Large intestine (tissue), 3 donors: ENCODE measurements around the gene TOP3A. TPM values are rescaled to one million over a fixed set of nuclear protein-coding genes. Genes with fewer than 3 reads are reported as not detected.

ENCODE experiments used
- DNase-seq, 2 donors: peaks; one replicate each; pipeline versions ENCODE4 v3.0.0 to v3.0.0-alpha.2; 2013
- H3K27ac ChIP-seq: one replicate; pipeline ENCODE4 v1.5.1; 2013; ENCODE audit warnings: low read length
- H3K27me3 ChIP-seq: 2 replicates; pipeline ENCODE4 v1.6.1; 2013; ENCODE audit warnings: low read length; ENCODE audit not compliant: control insufficient read depth, insufficient read depth
- H3K36me3 ChIP-seq: 2 replicates; pipeline ENCODE4 v1.6.1; 2013; ENCODE audit warnings: low read length; ENCODE audit not compliant: control insufficient read depth, insufficient read depth
- H3K4me1 ChIP-seq: one replicate; pipeline ENCODE4 v1.6.1; 2013; ENCODE audit warnings: low read length; ENCODE audit not compliant: control insufficient read depth, insufficient read depth
- H3K4me3 ChIP-seq: one replicate; pipeline ENCODE4 v1.5.1; 2013; ENCODE audit warnings: low read length
- H3K9me3 ChIP-seq: one replicate; pipeline ENCODE4 v1.6.1; 2013; ENCODE audit warnings: mild to moderate bottlenecking, low read depth, low read length, moderate library complexity; ENCODE audit not compliant: control insufficient read depth
- WGBS: methylation state at CpG from one replicate; pipeline ENCODE4 v1.1.5; 2013; ENCODE audit warnings: low lambda C conversion rate; ENCODE audit not compliant: insufficient coverage; 5-methylcytosine and 5-hydroxymethylcytosine counted together
- polyA plus RNA-seq: library from polyadenylated mRNA; unstranded; fragments of 120-200 nt; gene quantifications from one replicate; pipeline ENCODE4 v1.2.1, GENCODE V29; 2013

The TOP3A gene
- polyA plus RNA-seq, 1 donor, result 26.4 TPM

GRCh38 chr17:18230288-18231141 lies 84.3 kb downstream of the TOP3A start:
- Histone ChIP-seq H3K27ac (no peak overlapping the region), H3K4me1 (peaks cover 8% of the 10 kb centered on the region), H3K4me3 (no peak overlapping the region), H3K27me3 (no peaks in the 10 kb centered on the region), H3K36me3 (peaks cover 24% of the 10 kb centered on the region), H3K9me3 (no peaks in the 10 kb centered on the region)
- no peak for DNase-seq
- WGBS, result no CpG with 5 or more reads among the region's 14 CpGs

GRCh38 chr17:18229771-18230170 lies 85.0 kb downstream of the TOP3A start:
- Histone ChIP-seq H3K36me3 (peaks cover 16% of the 10 kb centered on the region), H3K27me3 (no peaks in the 10 kb centered on the region), H3K9me3 (no peaks in the 10 kb centered on the region), H3K4me3 (no peak overlapping the region), H3K27ac (no peak overlapping the region), H3K4me1 (peaks cover 12% of the 10 kb centered on the region)
- WGBS, result no CpG with 5 or more reads among the region's 7 CpGs
- DNase-seq, result no peak

- H3K4me1 ChIP-seq, result peaks cover 17% of the 10 kb centered on the region
- no peaks in the 10 kb centered on the region for H3K9me3 ChIP-seq
- H3K27me3 ChIP-seq, result no peaks in the 10 kb centered on the region
- no peak overlapping the region for H3K27ac ChIP-seq
- no peak for DNase-seq
- WGBS, result no CpG with 5 or more reads among the region's 4 CpGs
- peaks cover 11% of the 10 kb centered on the region for H3K36me3 ChIP-seq
- no peak overlapping the region for H3K4me3 ChIP-seq
Measured at GRCh38 chr17:18229254-18229653, 85.5 kb downstream of the TOP3A start.

- Histone ChIP-seq H3K9me3 (no peaks in the 10 kb centered on the region), H3K27ac (no peak overlapping the region), H3K27me3 (no peaks in the 10 kb centered on the region), H3K4me1 (peaks cover 20% of the 10 kb centered on the region), H3K4me3 (no peak overlapping the region), H3K36me3 (peaks cover 3% of the 10 kb centered on the region)
- no CpG with 5 or more reads among the region's 10 CpGs for WGBS
- no peak for DNase-seq
Measured at GRCh38 chr17:18228176-18228682, 86.6 kb downstream of the TOP3A start.

- no peak for DNase-seq
- WGBS, result no CpG with 5 or more reads among the region's 5 CpGs
- no peaks in the 10 kb centered on the region for H3K9me3 ChIP-seq
Measured at GRCh38 chr17:18227635-18228034, 87.2 kb downstream of the TOP3A start.

GRCh38 chr17:18226284-18226945 lies 88.4 kb downstream of the TOP3A start:
- Histone ChIP-seq H3K4me1 (peaks cover 20% of the 10 kb centered on the region), H3K27ac (no peak overlapping the region), H3K4me3 (peak overlapping the region; percentile 85), H3K36me3 (no peaks in the 10 kb centered on the region), H3K9me3 (no peaks in the 10 kb centered on the region), H3K27me3 (no peaks in the 10 kb centered on the region)
- no CpG with 5 or more reads among the region's 16 CpGs for WGBS
- DNase-seq, result peak in 1 of 2 donors; percentile 32

More at GRCh38 chr17:18227635-18228034, 87.2 kb downstream of the TOP3A start:
- Histone ChIP-seq H3K36me3 (peaks cover 2% of the 10 kb centered on the region), H3K4me3 (no peak overlapping the region), H3K27me3 (no peaks in the 10 kb centered on the region), H3K4me1 (peaks cover 20% of the 10 kb centered on the region), H3K27ac (no peak overlapping the region)

- no peaks in the 10 kb centered on the region for H3K36me3 ChIP-seq
- H3K27ac ChIP-seq, result no peak overlapping the region
- no peaks in the 10 kb centered on the region for H3K27me3 ChIP-seq
- H3K4me1 ChIP-seq, result peaks cover 20% of the 10 kb centered on the region
- H3K4me3 ChIP-seq, result peak overlapping the region; percentile 85
- 0% methylated on average over 1 of the region's 57 CpGs for WGBS
- no peaks in the 10 kb centered on the region for H3K9me3 ChIP-seq
- DNase-seq, result peak in 1 of 2 donors; percentile 34
Measured at GRCh38 chr17:18225642-18226283, 89.0 kb downstream of the TOP3A start.

GRCh38 chr17:18225121-18225641 lies 89.6 kb downstream of the TOP3A start, which contains the start of gene LLGL1:
LLGL1 (plus strand) TSS chr17:18225635; CDS start chr17:18225683, 48 bp downstream.
- no peaks in the 10 kb centered on the region for H3K36me3 ChIP-seq
- WGBS, result no CpG with 5 or more reads among the region's 60 CpGs
- peak; percentile 94 to 97 for DNase-seq
- H3K4me1 ChIP-seq, result peaks cover 20% of the 10 kb centered on the region
- H3K27ac ChIP-seq, result peak within 1 kb of the TSS; percentile 44
- peak within 1 kb of the TSS; percentile 85 for H3K4me3 ChIP-seq
- no peaks in the 10 kb centered on the region for H3K9me3 ChIP-seq
- no peaks in the 10 kb centered on the region for H3K27me3 ChIP-seq

- Histone ChIP-seq H3K36me3 (no peaks in the 10 kb centered on the region), H3K27me3 (no peaks in the 10 kb centered on the region), H3K9me3 (no peaks in the 10 kb centered on the region), H3K4me3 (peak overlapping the region; percentile 53), H3K27ac (peak overlapping the region; percentile 44), H3K4me1 (peaks cover 20% of the 10 kb centered on the region)
- peak in 1 of 2 donors; percentile 17 for DNase-seq
- no CpG with 5 or more reads among the region's 23 CpGs for WGBS
Measured at GRCh38 chr17:18224387-18225120, 90.2 kb downstream of the TOP3A start.
